Ishikawa (cell line): Measurements from ENCODE around the gene RRBP1.

ENCODE experiments used
- CEBPB ChIP-seq: IDR thresholded peaks from 2 replicates; pipeline ENCODE4 v1.6.1; 2012
- CREB1 ChIP-seq: IDR thresholded peaks from 2 replicates; pipeline ENCODE4 v1.6.1; 2012; ENCODE audit warnings: low read depth
- EGR1 ChIP-seq: IDR thresholded peaks from 2 replicates; pipeline ENCODE4 v1.6.1; 2012
- EP300 ChIP-seq: IDR thresholded peaks from 2 replicates; pipeline ENCODE4 v1.6.1; 2012; ENCODE audit warnings: borderline replicate concordance
- FOXM1 ChIP-seq: IDR thresholded peaks from 2 replicates; pipeline ENCODE4 v1.6.1; 2012; ENCODE audit warnings: low read depth, borderline replicate concordance
- MAX ChIP-seq: IDR thresholded peaks from 2 replicates; pipeline ENCODE4 v1.6.1; 2012
- NFIC ChIP-seq: IDR thresholded peaks from 2 replicates; pipeline ENCODE4 v1.6.1; 2012
- RAD21 ChIP-seq: IDR thresholded peaks from 2 replicates; pipeline ENCODE4 v1.6.1; 2012; ENCODE audit warnings: low read depth
- REST ChIP-seq: IDR thresholded peaks from 2 replicates; pipeline ENCODE4 v1.6.1; 2012; ENCODE audit warnings: low read depth, mild to moderate bottlenecking
- TAF1 ChIP-seq: IDR thresholded peaks from 2 replicates; pipeline ENCODE4 v1.6.1; 2012; ENCODE audit warnings: low read depth, mild to moderate bottlenecking
- TEAD4 ChIP-seq: IDR thresholded peaks from 2 replicates; pipeline ENCODE4 v1.6.1; 2012
- USF1 ChIP-seq: IDR thresholded peaks from 2 replicates; pipeline ENCODE4 v1.6.1; 2012
- YY1 ChIP-seq: IDR thresholded peaks from 2 replicates; pipeline ENCODE4 v1.6.1; 2012; ENCODE audit warnings: low read depth
- ZBTB7A ChIP-seq: IDR thresholded peaks from 2 replicates; pipeline ENCODE4 v1.6.1; 2012; ENCODE audit warnings: low read depth

RRBP1 gene

DNA sequence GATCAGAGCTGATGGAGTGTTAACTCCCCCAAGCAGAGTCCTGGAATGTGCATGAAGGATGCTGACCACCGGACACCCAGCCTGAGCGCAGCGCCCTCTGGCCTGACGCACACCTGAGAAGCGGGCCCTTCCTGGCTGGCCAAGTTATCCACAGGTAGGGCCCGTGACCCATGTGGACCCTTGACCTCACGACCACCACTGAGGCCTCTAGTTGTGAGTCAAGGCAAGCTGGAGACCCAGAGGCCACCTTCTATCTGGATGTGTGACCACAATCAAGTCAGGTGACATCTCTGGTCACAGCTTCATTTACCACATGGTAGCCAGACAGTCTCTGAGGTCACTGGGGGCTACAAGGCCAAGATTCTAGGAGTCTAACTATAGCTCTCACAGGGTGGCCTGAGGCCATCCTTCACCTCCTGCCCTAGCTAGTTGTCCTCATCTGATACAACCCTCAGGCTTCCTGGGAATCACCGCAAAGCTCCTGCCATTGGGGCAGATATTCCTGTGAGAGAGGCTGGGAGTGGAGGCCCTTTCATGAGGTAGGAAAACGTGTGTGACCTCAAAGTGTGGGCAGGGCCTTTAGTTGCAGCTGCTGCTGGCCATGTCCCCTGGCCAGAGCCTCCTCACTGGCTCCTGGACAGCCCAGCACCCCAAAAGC lies 59.1 kb downstream of the RRBP1 start:
- no peak for TF ChIP-seq TEAD4
- TF ChIP-seq NFIC = no peak
- TF ChIP-seq CREB1 = no peak
- TF ChIP-seq MAX = no peak
- no peak for TF ChIP-seq ZBTB7A
- no peak for TF ChIP-seq EGR1
- no peak for TF ChIP-seq REST
- no peak for TF ChIP-seq CEBPB
- TF ChIP-seq FOXM1 = no peak
- no peak for TF ChIP-seq YY1
- TF ChIP-seq USF1 = no peak
- TF ChIP-seq EP300 = no peak
- TF ChIP-seq TAF1 = no peak

- TF ChIP-seq EGR1 (no peak), NFIC (no peak), ZBTB7A (no peak), TEAD4 (no peak), MAX (no peak), CREB1 (no peak), RAD21 (no peak), REST (no peak), EP300 (no peak), CEBPB (no peak)
Observed at GRCh38 chr20:17622086-17622850, 59.8 kb downstream of the RRBP1 start.

GRCh38 chr20:17621229-17621968 lies 60.6 kb downstream of the RRBP1 start:
- no peak for TF ChIP-seq USF1
- TF ChIP-seq ZBTB7A = no peak
- no peak for TF ChIP-seq REST
- no peak for TF ChIP-seq RAD21

GRCh38 chr20:17620371-17621228 lies 61.4 kb downstream of the RRBP1 start:
- TF ChIP-seq USF1 = no peak
- no peak for TF ChIP-seq EGR1
- no peak for TF ChIP-seq MAX
- TF ChIP-seq REST = no peak
- no peak for TF ChIP-seq EP300
- no peak for TF ChIP-seq CEBPB
- no peak for TF ChIP-seq TEAD4
